Measurements from ENCODE around the gene B3GAT1.

B3GAT1 gene

GRCh38 chr11:134441281-134441680 is 29.2 kb upstream of the B3GAT1 start:
- no peak for DNase-seq (ENCODE audit: low read depth)

GRCh38 chr11:134440851-134441250 is 28.8 kb upstream of the B3GAT1 start:
- DNase-seq (ENCODE audit: low read depth): no peak

GRCh38 chr11:134438542-134439537 is 26.8 kb upstream of the B3GAT1 start:
- no peak for DNase-seq (ENCODE audit: low read depth)

GRCh38 chr11:134437821-134438220 is 25.8 kb upstream of the B3GAT1 start:
- no peak for DNase-seq (ENCODE audit: low read depth)

GRCh38 chr11:134436781-134437180 is 24.7 kb upstream of the B3GAT1 start:
- DNase-seq (ENCODE audit: low read depth): no peak

GRCh38 chr11:134433806-134434205 is 21.8 kb upstream of the B3GAT1 start:
- no peak for DNase-seq (ENCODE audit: low read depth)

- no peak for DNase-seq (ENCODE audit: low read depth)
These were observed 21.2 kb upstream of the B3GAT1 start for GRCh38 chr11:134433251-134433650.

GRCh38 chr11:134432776-134433175 is 20.7 kb upstream of the B3GAT1 start:
- DNase-seq (ENCODE audit: low read depth): no peak

- DNase-seq (ENCODE audit: low read depth): no peak
These were observed 17.1 kb upstream of the B3GAT1 start for GRCh38 chr11:134429106-134429505.

- no peak for DNase-seq (ENCODE audit: low read depth)
These were observed 13.9 kb upstream of the B3GAT1 start for GRCh38 chr11:134425816-134426536.

GRCh38 chr11:134425413-134425812 is 13.4 kb upstream of the B3GAT1 start:
- no peak for DNase-seq (ENCODE audit: low read depth)

- DNase-seq (ENCODE audit: low read depth): no peak
These were observed 11.1 kb upstream of the B3GAT1 start for GRCh38 chr11:134423106-134423505.

GRCh38 chr11:134417871-134418840 is 6.1 kb upstream of the B3GAT1 start:
- DNase-seq (ENCODE audit: low read depth): no peak

- no peak for DNase-seq (ENCODE audit: low read depth)
These were observed 4.7 kb upstream of the B3GAT1 start for GRCh38 chr11:134416726-134417125.

GRCh38 chr11:134414766-134415765 is 3.0 kb upstream of the B3GAT1 start:
- DNase-seq (ENCODE audit: low read depth): no peak

- DNase-seq (ENCODE audit: low read depth): no peak
These were observed 2.0 kb upstream of the B3GAT1 start for GRCh38 chr11:134413826-134414731.

GRCh38 chr11:134413043-134413825 is 1.2 kb upstream of the B3GAT1 start:
- DNase-seq (ENCODE audit: low read depth): no peak

- DNase-seq (ENCODE audit: low read depth): no peak
These were observed 1.3 kb downstream of the B3GAT1 start for GRCh38 chr11:134410766-134411165.

Measured in HS-27A (cell line).